HCT116 (cell line): Measurements from ENCODE around the gene GPX2. TPM values are rescaled to one million over a fixed set of nuclear protein-coding genes. Genes with fewer than 3 reads are reported as not detected.

Experiments used
- ATAC-seq: fragments of 200-7000 bp; cut with Tn5 transposase; 2 replicates; pipeline ENCODE4 v1.9.1; 2020; ENCODE audit warnings: mild to moderate bottlenecking, moderate library complexity
- BruUV-seq: library from RNA; stranded (reverse); fragments of 400-500 nt; replicated peaks from 2 replicates; lab custom pipeline; 2021; lab: Mats Ljungman, UMichigan
- CTCF ChIA-PET: fragments of 300-600 bp; sonication (Branson Sonifier 250); formaldehyde crosslinking; loops from one replicate; lab custom pipeline; 2021; ENCODE audit warnings: antibody characterized with exemption; lab: Charles Lee
- POLR2A ChIA-PET: fragments of 300-600, 350-600 bp; sonication (Branson Sonifier 250); formaldehyde crosslinking; loops from one replicate; lab custom pipeline; 2021; ENCODE audit warnings: antibody characterized with exemption; lab: Charles Lee
- RAD21 ChIA-PET, 2 experiments: fragments of 300-600 bp; sonication (Branson Sonifier 250); formaldehyde crosslinking; loops; one replicate each; lab custom pipeline; 2023; ENCODE audit warnings: low total read pairs in 2 of 2; ENCODE audit not compliant: uncharacterized antibody in 2 of 2, unreplicated experiment in 2 of 2, low non-redundant PET in 1 of 2; lab: Charles Lee
- DNase-seq: peaks from one replicate; pipeline ENCODE4 v3.0.0-alpha.2; 2010; ENCODE audit warnings: low read depth, low spot score
- H2AFZ ChIP-seq: fragments of 200-600 bp; shearing (Covaris generic), sonication (generic); 2 replicates; pipeline ENCODE4 v1.6.1; 2017; ENCODE audit warnings: low read depth, mixed run types, mixed read lengths, antibody characterized with exemption, low read length; ENCODE audit not compliant: poor library complexity, severe bottlenecking
- H3K27ac ChIP-seq: 2 replicates; pipeline ENCODE4 v1.5.1; 2012; ENCODE audit warnings: low read depth, low read length
- H3K27me3 ChIP-seq: fragments of 200-600 bp; sonication (generic); 2 replicates; pipeline ENCODE4 v1.6.1; 2016; ENCODE audit warnings: mixed run types, low read length, mixed read lengths; ENCODE audit not compliant: insufficient read depth
- H3K36me3 ChIP-seq, 2 experiments: fragments of 200-500 bp in 1 of 2; fragments of 200-600 bp in 1 of 2; sonication (Bioruptor generic) in 1 of 2; sonication (generic) in 1 of 2; 2 replicates each; pipeline versions ENCODE4 v1.5.1 to v1.6.1; 2014 to 2016; ENCODE audit warnings: low read length in 2 of 2, inconsistent platforms in 1 of 2, mixed read lengths in 1 of 2, mixed run types in 1 of 2; ENCODE audit not compliant: insufficient read depth in 2 of 2, control insufficient read depth in 1 of 2
- H3K4me1 ChIP-seq, 2 experiments: fragments of 200-600 bp in 1 of 2; sonication (generic) in 1 of 2; 2 replicates each; pipeline versions ENCODE4 v1.5.1 to v1.6.1; 2012 to 2017; ENCODE audit warnings: low read length in 2 of 2, inconsistent platforms in 1 of 2, mild to moderate bottlenecking in 1 of 2, mixed read lengths in 1 of 2, mixed run types in 1 of 2, moderate library complexity in 1 of 2; ENCODE audit not compliant: insufficient read depth in 2 of 2, control insufficient read depth in 1 of 2
- H3K4me2 ChIP-seq: fragments of 200-600 bp; sonication (generic); 2 replicates; pipeline ENCODE4 v1.6.1; 2017; ENCODE audit warnings: mixed run types, low read length, mixed read lengths
- H3K4me3 ChIP-seq, 2 experiments: fragments of 200-600 bp in 1 of 2; sonication (generic) in 1 of 2; replicated peaks in 1 of 2; 2 replicates each; pipeline ENCODE4 v1.5.1; 2011 to 2016; ENCODE audit warnings: low read length in 2 of 2, control low read depth in 1 of 2, low read depth in 1 of 2, mild to moderate bottlenecking in 1 of 2, mixed read lengths in 1 of 2, mixed run types in 1 of 2
- H3K79me2 ChIP-seq: fragments of 200-600 bp; sonication (generic); 2 replicates; pipeline ENCODE4 v1.6.1; 2017; ENCODE audit warnings: mild to moderate bottlenecking, mixed run types, low read length, moderate library complexity, mixed read lengths; ENCODE audit not compliant: insufficient read depth
- H3K9ac ChIP-seq: fragments of 200-600 bp; sonication (generic); 2 replicates; pipeline ENCODE4 v1.6.1; 2016; ENCODE audit warnings: low read length, mixed read lengths
- H3K9me2 ChIP-seq: fragments of 200-600 bp; sonication (generic), shearing (Covaris generic); 2 replicates; pipeline ENCODE4 v1.6.1; 2017; ENCODE audit warnings: mixed run types, mild to moderate bottlenecking, moderate library complexity; ENCODE audit not compliant: insufficient read depth
- H3K9me3 ChIP-seq, 2 experiments: fragments of 200-500 bp in 1 of 2; fragments of 200-600 bp in 1 of 2; sonication (Bioruptor generic) in 1 of 2; sonication (generic) in 1 of 2; 2 replicates each; pipeline ENCODE4 v1.6.1; 2014 to 2017; ENCODE audit warnings: low read length in 2 of 2, mixed read lengths in 2 of 2, inconsistent platforms in 1 of 2, low read depth in 1 of 2, mild to moderate bottlenecking in 1 of 2, mixed run types in 1 of 2, moderate library complexity in 1 of 2; ENCODE audit not compliant: control insufficient read depth in 1 of 2, insufficient read depth in 1 of 2
- H4K20me1 ChIP-seq: fragments of 200-600 bp; sonication (generic), shearing (Covaris generic); 2 replicates; pipeline ENCODE4 v1.6.1; 2017; ENCODE audit warnings: mixed run types, mild to moderate bottlenecking, moderate library complexity; ENCODE audit not compliant: insufficient read depth
- CBX3 ChIP-seq: IDR thresholded peaks from 2 replicates; pipeline ENCODE4 v1.6.1; 2012; ENCODE audit warnings: low read depth
- EGR1 ChIP-seq: IDR thresholded peaks from 2 replicates; pipeline ENCODE4 v1.6.1; 2012; ENCODE audit warnings: low read depth
- FOSL1 ChIP-seq: IDR thresholded peaks from 2 replicates; pipeline ENCODE4 v1.6.1; 2012; ENCODE audit warnings: low read depth
- POLR2AphosphoS5 ChIP-seq: IDR thresholded peaks from 2 replicates; pipeline ENCODE4 v1.6.1; 2011; ENCODE audit warnings: mild to moderate bottlenecking, low read depth, low read length, moderate library complexity
- RAD21 ChIP-seq: IDR thresholded peaks from 2 replicates; pipeline ENCODE4 v1.6.1; 2012; ENCODE audit warnings: low read depth, mild to moderate bottlenecking
- SP1 ChIP-seq: IDR thresholded peaks from 2 replicates; pipeline ENCODE4 v1.6.1; 2012; ENCODE audit warnings: low read depth
- TCF7L2 ChIP-seq: IDR thresholded peaks from 2 replicates; pipeline ENCODE4 v1.7.0; 2011; ENCODE audit warnings: borderline replicate concordance, inconsistent platforms; ENCODE audit not compliant: insufficient read depth, insufficient read length; ENCODE audit errors: extremely low read depth
- ZFX ChIP-seq: fragments of 450-650 bp; IDR thresholded peaks from 2 replicates; pipeline ENCODE4 v1.6.1; 2017
- ZNF274 ChIP-seq: fragments of 200-500 bp; sonication (Bioruptor generic); IDR thresholded peaks from 2 replicates; pipeline ENCODE4 v1.6.1; 2014; ENCODE audit warnings: mild to moderate bottlenecking, low read depth, low read length, inconsistent platforms
- intact Hi-C: fragments of 100-400 bp; cut with micrococcal nuclease; formaldehyde crosslinking; loops from 2 replicates; pipeline ENCODE4 v1.10.0; 2022
- total RNA-seq: library from RNA; stranded (reverse); gene quantifications from one replicate; pipeline ENCODE4 v1.2.1, GENCODE V29; 2021; ENCODE audit not compliant: unreplicated experiment
- TF ChIP-seq, protein P1 (sequence below), 3 experiments: fragments of 200-600 bp in 1 of 3; sonication (generic) in 1 of 3; IDR thresholded peaks in 2 of 3; conservative IDR thresholded peaks in 1 of 3; 2 replicates each; pipeline ENCODE4 v1.5.1; 2012 to 2017; ENCODE audit warnings: low read depth in 2 of 3, low read length in 2 of 3, antibody characterized with exemption in 1 of 3, borderline replicate concordance in 1 of 3, control low read depth in 1 of 3, mild to moderate bottlenecking in 1 of 3, mixed read lengths in 1 of 3, mixed run types in 1 of 3, moderate library complexity in 1 of 3; ENCODE audit not compliant: insufficient read depth in 1 of 3
- TF ChIP-seq, protein P2 (sequence below): IDR thresholded peaks from 2 replicates; pipeline ENCODE4 v1.6.1; 2012; ENCODE audit warnings: low read depth

Gene GPX2
- total RNA-seq, 1 experiment from 2014 or later: 0.61 TPM

DNA sequence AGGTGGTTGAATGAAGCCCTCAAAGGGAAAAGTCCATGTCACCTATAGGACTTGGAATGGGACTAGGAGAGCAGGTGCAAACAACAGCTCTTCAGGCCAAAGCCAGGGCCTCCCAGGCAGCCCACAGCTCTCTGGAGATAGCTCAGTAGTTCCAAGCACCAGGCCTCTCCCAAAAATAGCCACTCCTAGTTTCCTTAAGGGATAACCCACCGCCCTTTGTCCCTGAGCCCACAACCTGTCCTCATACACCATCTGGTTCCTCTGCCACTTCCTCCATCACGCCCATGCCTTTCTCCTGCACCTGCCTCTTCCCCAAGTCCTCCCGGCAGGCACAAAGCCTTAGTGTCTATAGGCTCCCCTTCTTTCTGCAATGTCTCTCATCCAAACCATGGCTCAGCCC, 27.5 kb upstream of the GPX2 start:
- Histone ChIP-seq H3K79me2 (no peaks in the 10 kb centered on the region), H3K4me1 (peaks cover 34 to 40% of the 10 kb centered on the region in 2 experiments), H3K27ac (no peak overlapping the region), H4K20me1 (no peaks in the 10 kb centered on the region), H3K4me3 (no peak overlapping the region), H3K4me2 (no peak overlapping the region), H2AFZ (no peak overlapping the region), H3K27me3 (no peaks in the 10 kb centered on the region), H3K36me3 (no peaks in the 10 kb centered on the region), H3K9me3 (no peaks in the 10 kb centered on the region), H3K9me2 (no peaks in the 10 kb centered on the region), H3K9ac (no peak overlapping the region)
- no peak for ATAC-seq
- DNase-seq: no peak
- ChIA-PET RAD21 (no interaction called here), CTCF (interaction anchor here (1.7 kb wide), 1 partner anchor 16 kb away, joined by 6 read pairs; the partner anchor contains the start of gene FNTB), POLR2A (no interaction called here)
- BruUV-seq: no TSS peak
- intact Hi-C loops: no loop called here
- TF ChIP-seq CBX3: no peak
- no peak for TF ChIP-seq POLR2AphosphoS5
- no peak for TF ChIP-seq ZNF274
- no peak for TF ChIP-seq TCF7L2
- TF ChIP-seq FOSL1: no peak
- no peak for TF ChIP-seq ZFX
- no peak for TF ChIP-seq SP1
- TF ChIP-seq EGR1: no peak
- TF ChIP-seq RAD21: no peak

DNA sequence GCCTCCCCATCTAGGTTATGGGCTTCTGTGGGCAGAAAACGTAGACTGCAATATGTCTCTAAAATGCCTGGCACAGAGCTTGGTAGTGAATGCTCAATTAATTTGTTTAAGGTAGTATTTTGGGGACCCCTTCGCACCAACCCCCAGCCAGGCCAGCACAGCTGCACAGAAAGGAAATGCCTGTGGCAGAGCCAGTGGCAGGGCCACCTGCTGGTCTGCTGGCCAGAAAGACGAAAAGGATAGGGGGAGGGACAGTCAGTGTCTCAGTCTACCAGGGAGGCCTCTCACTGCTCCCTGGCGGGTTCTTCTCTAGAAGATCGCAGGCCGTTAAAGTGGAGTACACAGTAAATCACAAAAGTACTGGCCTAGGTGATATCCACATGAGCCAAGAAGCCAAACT, 26.1 kb upstream of the GPX2 start:
- TF ChIP-seq, protein P1, sequence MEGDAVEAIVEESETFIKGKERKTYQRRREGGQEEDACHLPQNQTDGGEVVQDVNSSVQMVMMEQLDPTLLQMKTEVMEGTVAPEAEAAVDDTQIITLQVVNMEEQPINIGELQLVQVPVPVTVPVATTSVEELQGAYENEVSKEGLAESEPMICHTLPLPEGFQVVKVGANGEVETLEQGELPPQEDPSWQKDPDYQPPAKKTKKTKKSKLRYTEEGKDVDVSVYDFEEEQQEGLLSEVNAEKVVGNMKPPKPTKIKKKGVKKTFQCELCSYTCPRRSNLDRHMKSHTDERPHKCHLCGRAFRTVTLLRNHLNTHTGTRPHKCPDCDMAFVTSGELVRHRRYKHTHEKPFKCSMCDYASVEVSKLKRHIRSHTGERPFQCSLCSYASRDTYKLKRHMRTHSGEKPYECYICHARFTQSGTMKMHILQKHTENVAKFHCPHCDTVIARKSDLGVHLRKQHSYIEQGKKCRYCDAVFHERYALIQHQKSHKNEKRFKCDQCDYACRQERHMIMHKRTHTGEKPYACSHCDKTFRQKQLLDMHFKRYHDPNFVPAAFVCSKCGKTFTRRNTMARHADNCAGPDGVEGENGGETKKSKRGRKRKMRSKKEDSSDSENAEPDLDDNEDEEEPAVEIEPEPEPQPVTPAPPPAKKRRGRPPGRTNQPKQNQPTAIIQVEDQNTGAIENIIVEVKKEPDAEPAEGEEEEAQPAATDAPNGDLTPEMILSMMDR (IDR thresholded peaks at IDR 0.05 in 2 of 3, conservative IDR thresholded peaks at IDR 0.05 in 1 of 3; ENCODE audit: borderline replicate concordance in 1 of 3, insufficient read depth in 1 of 3, low read depth in 2 of 3, low read length in 2 of 3): 0 out of 6 replicates have a peak, but pooled peaks of 1 of the 3 experiments have one; percentile 16
- TF ChIP-seq, protein P2, sequence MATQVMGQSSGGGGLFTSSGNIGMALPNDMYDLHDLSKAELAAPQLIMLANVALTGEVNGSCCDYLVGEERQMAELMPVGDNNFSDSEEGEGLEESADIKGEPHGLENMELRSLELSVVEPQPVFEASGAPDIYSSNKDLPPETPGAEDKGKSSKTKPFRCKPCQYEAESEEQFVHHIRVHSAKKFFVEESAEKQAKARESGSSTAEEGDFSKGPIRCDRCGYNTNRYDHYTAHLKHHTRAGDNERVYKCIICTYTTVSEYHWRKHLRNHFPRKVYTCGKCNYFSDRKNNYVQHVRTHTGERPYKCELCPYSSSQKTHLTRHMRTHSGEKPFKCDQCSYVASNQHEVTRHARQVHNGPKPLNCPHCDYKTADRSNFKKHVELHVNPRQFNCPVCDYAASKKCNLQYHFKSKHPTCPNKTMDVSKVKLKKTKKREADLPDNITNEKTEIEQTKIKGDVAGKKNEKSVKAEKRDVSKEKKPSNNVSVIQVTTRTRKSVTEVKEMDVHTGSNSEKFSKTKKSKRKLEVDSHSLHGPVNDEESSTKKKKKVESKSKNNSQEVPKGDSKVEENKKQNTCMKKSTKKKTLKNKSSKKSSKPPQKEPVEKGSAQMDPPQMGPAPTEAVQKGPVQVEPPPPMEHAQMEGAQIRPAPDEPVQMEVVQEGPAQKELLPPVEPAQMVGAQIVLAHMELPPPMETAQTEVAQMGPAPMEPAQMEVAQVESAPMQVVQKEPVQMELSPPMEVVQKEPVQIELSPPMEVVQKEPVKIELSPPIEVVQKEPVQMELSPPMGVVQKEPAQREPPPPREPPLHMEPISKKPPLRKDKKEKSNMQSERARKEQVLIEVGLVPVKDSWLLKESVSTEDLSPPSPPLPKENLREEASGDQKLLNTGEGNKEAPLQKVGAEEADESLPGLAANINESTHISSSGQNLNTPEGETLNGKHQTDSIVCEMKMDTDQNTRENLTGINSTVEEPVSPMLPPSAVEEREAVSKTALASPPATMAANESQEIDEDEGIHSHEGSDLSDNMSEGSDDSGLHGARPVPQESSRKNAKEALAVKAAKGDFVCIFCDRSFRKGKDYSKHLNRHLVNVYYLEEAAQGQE: no peak
- RAD21 ChIA-PET: no interaction called here
- Histone ChIP-seq H3K4me3 (no peak overlapping the region), H4K20me1 (no peaks in the 10 kb centered on the region), H2AFZ (no peak overlapping the region), H3K4me2 (peak overlapping the region; percentile 20; the same call in 1 of the 2 replicates), H3K27ac (no peak overlapping the region), H3K4me1 (peaks cover 34 to 40% of the 10 kb centered on the region in 2 experiments), H3K27me3 (no peaks in the 10 kb centered on the region), H3K9me3 (no peaks in the 10 kb centered on the region), H3K9me2 (no peaks in the 10 kb centered on the region), H3K9ac (no peak overlapping the region), H3K36me3 (no peaks in the 10 kb centered on the region), H3K79me2 (no peaks in the 10 kb centered on the region)
- no peak for ATAC-seq
- no peak for DNase-seq
- CTCF ChIA-PET: no interaction called here
- POLR2A ChIA-PET: interaction anchor here (0.7 kb wide), 1 partner anchor 19 kb away, joined by 3 read pairs; no protein-coding TSS in a partner anchor
- no TSS peak for BruUV-seq
- intact Hi-C loops: no loop called here
